Stomach smooth muscle (tissue), 2 donors: Measurements from ENCODE around the gene DSCAML1.

Experiments used
- H3K27ac ChIP-seq: one replicate; pipeline ENCODE4 v1.7.0; 2013; ENCODE audit warnings: mild to moderate bottlenecking, low read length, inconsistent platforms
- H3K27me3 ChIP-seq, 2 donors: one replicate each; pipeline ENCODE4 v1.7.0; 2013; ENCODE audit warnings: low read length in 2 of 2; ENCODE audit not compliant: insufficient read depth in 2 of 2, control insufficient read depth in 1 of 2
- H3K36me3 ChIP-seq, 2 donors: one replicate each; pipeline ENCODE4 v1.7.0; 2013; ENCODE audit warnings: low read length in 2 of 2; ENCODE audit not compliant: control insufficient read depth in 2 of 2, insufficient read depth in 2 of 2
- H3K4me1 ChIP-seq: one replicate; pipeline ENCODE4 v1.7.0; 2013; ENCODE audit warnings: low read length; ENCODE audit not compliant: control insufficient read depth, insufficient read depth
- H3K4me3 ChIP-seq, 2 donors: one replicate each; pipeline ENCODE4 v1.7.0; 2013; ENCODE audit warnings: low read length in 2 of 2
- H3K9ac ChIP-seq, 2 donors: one replicate each; pipeline ENCODE4 v1.7.0; 2013; ENCODE audit warnings: low read length in 2 of 2, mild to moderate bottlenecking in 1 of 2
- H3K9me3 ChIP-seq, 2 donors: one replicate each; pipeline ENCODE4 v1.7.0; 2013; ENCODE audit warnings: low read length in 2 of 2; ENCODE audit not compliant: control insufficient read depth in 2 of 2
- donor health status: healthy.
- donor health status: Pancreatic carcinoma.

The DSCAML1 gene

GRCh38 chr11:117443266-117444186 is 353.5 kb downstream of the DSCAML1 start:
- peaks cover 0 to 4% of the 10 kb centered on the region in 2 donors for H3K27me3 ChIP-seq
- no peak overlapping the region for H3K9ac ChIP-seq
- H3K4me1 ChIP-seq, result no peaks in the 10 kb centered on the region
- no peak overlapping the region for H3K4me3 ChIP-seq
- H3K36me3 ChIP-seq, result peaks cover 0 to 4% of the 10 kb centered on the region in 2 donors
- H3K9me3 ChIP-seq, result no peaks in the 10 kb centered on the region
- no peak overlapping the region for H3K27ac ChIP-seq

- Histone ChIP-seq H3K27ac (no peak overlapping the region), H3K9me3 (no peaks in the 10 kb centered on the region), H3K36me3 (peaks cover 0 to 2% of the 10 kb centered on the region in 2 donors), H3K4me3 (no peak overlapping the region), H3K4me1 (no peaks in the 10 kb centered on the region), H3K27me3 (peaks cover 0 to 4% of the 10 kb centered on the region in 2 donors), H3K9ac (no peak overlapping the region)
Observed at GRCh38 chr11:117442869-117443239, 354.2 kb downstream of the DSCAML1 start.

- Histone ChIP-seq H3K4me1 (no peaks in the 10 kb centered on the region), H3K4me3 (no peak overlapping the region), H3K9ac (no peak overlapping the region), H3K9me3 (no peaks in the 10 kb centered on the region), H3K27ac (no peak overlapping the region), H3K27me3 (peaks cover 0 to 4% of the 10 kb centered on the region in 2 donors), H3K36me3 (peaks cover 0 to 2% of the 10 kb centered on the region in 2 donors)
Observed at GRCh38 chr11:117442049-117442868, 354.8 kb downstream of the DSCAML1 start.

- H3K9ac ChIP-seq, result no peak overlapping the region
- no peaks in the 10 kb centered on the region for H3K4me1 ChIP-seq
- peaks cover 0 to 6% of the 10 kb centered on the region in 2 donors for H3K36me3 ChIP-seq
- no peak overlapping the region for H3K27ac ChIP-seq
- peaks cover 0 to 4% of the 10 kb centered on the region in 2 donors for H3K27me3 ChIP-seq
- no peak overlapping the region for H3K4me3 ChIP-seq
- no peaks in the 10 kb centered on the region for H3K9me3 ChIP-seq
Observed at GRCh38 chr11:117441146-117441975, 355.7 kb downstream of the DSCAML1 start.

GRCh38 chr11:117440258-117440657 is 356.8 kb downstream of the DSCAML1 start:
- Histone ChIP-seq H3K27ac (no peak overlapping the region), H3K9ac (no peak overlapping the region), H3K4me1 (no peaks in the 10 kb centered on the region), H3K9me3 (no peaks in the 10 kb centered on the region), H3K27me3 (peaks cover 0 to 4% of the 10 kb centered on the region in 2 donors), H3K36me3 (peaks cover 0 to 9% of the 10 kb centered on the region in 2 donors), H3K4me3 (no peak overlapping the region)

- no peaks in the 10 kb centered on the region for H3K9me3 ChIP-seq
Observed at GRCh38 chr11:117439256-117439655, 357.8 kb downstream of the DSCAML1 start.

GRCh38 chr11:117438371-117439000 is 358.5 kb downstream of the DSCAML1 start:
- Histone ChIP-seq H3K4me3 (no peak overlapping the region), H3K27me3 (no peaks in the 10 kb centered on the region), H3K36me3 (peaks cover 0 to 9% of the 10 kb centered on the region in 2 donors), H3K9me3 (no peaks in the 10 kb centered on the region), H3K27ac (no peak overlapping the region), H3K9ac (no peak overlapping the region), H3K4me1 (no peaks in the 10 kb centered on the region)

More at GRCh38 chr11:117439256-117439655, 357.8 kb downstream of the DSCAML1 start:
- Histone ChIP-seq H3K36me3 (peaks cover 0 to 9% of the 10 kb centered on the region in 2 donors), H3K4me3 (no peak overlapping the region), H3K27me3 (peaks cover 0 to 3% of the 10 kb centered on the region in 2 donors), H3K27ac (no peak overlapping the region), H3K4me1 (no peaks in the 10 kb centered on the region), H3K9ac (no peak overlapping the region)

GRCh38 chr11:117437791-117438130 is 359.3 kb downstream of the DSCAML1 start:
- H3K27ac ChIP-seq, result no peak overlapping the region
- peaks cover 0 to 13% of the 10 kb centered on the region in 2 donors for H3K36me3 ChIP-seq
- H3K9me3 ChIP-seq, result no peaks in the 10 kb centered on the region
- no peaks in the 10 kb centered on the region for H3K27me3 ChIP-seq
- no peak overlapping the region for H3K9ac ChIP-seq
- H3K4me3 ChIP-seq, result no peak overlapping the region
- H3K4me1 ChIP-seq, result no peaks in the 10 kb centered on the region

- H3K9me3 ChIP-seq, result no peaks in the 10 kb centered on the region
- H3K4me1 ChIP-seq, result no peaks in the 10 kb centered on the region
- H3K9ac ChIP-seq, result no peak overlapping the region
- H3K4me3 ChIP-seq, result no peak overlapping the region
- no peak overlapping the region for H3K27ac ChIP-seq
- H3K27me3 ChIP-seq, result no peaks in the 10 kb centered on the region
- peaks cover 0 to 14% of the 10 kb centered on the region in 2 donors for H3K36me3 ChIP-seq
Observed at GRCh38 chr11:117437041-117437790, 359.8 kb downstream of the DSCAML1 start.
